B cell (primary cell): Measurements from ENCODE around the gene SPINDOC. TPM values are rescaled to one million over a fixed set of nuclear protein-coding genes. Genes with fewer than 3 reads are reported as not detected.

Experiments
- ATAC-seq: fragments of 200-7000 bp; cut with Tn5 transposase; one replicate; pipeline ENCODE4 v1.10.0; 2021; ENCODE audit warnings: low read depth, mild to moderate bottlenecking, moderate number of reproducible peaks, moderate library complexity
- CTCF ChIA-PET: fragments of 350-600 bp; sonication (Branson Sonifier 250); formaldehyde crosslinking; loops from one replicate; lab custom pipeline; 2021; ENCODE audit warnings: antibody characterized with exemption, inconsistent platforms; lab: Charles Lee
- POLR2A ChIA-PET: fragments of 350-600 bp; sonication (Branson Sonifier 250); formaldehyde crosslinking; loops from one replicate; lab custom pipeline; 2021; ENCODE audit warnings: antibody characterized with exemption; lab: Charles Lee
- DNase-seq: peaks from one replicate; pipeline ENCODE4 v3.0.0; 2013
- H2AFZ ChIP-seq: 2 replicates; pipeline ENCODE4 v1.6.1; 2012; ENCODE audit warnings: mild to moderate bottlenecking, low read depth, low read length; ENCODE audit not compliant: insufficient read depth, poor library complexity, severe bottlenecking
- H3K27ac ChIP-seq, 2 donors: 1 replicate in 1 of 2; 2 replicates in 1 of 2; pipeline ENCODE4 v1.5.1; 2012 to 2013; ENCODE audit warnings: low read length in 2 of 2, mild to moderate bottlenecking in 2 of 2, moderate library complexity in 1 of 2
- H3K27me3 ChIP-seq, 4 experiments: fragments of 200-600 bp in 1 of 4; sonication (generic) in 1 of 4; replicated peaks in 1 of 4; 1 replicate in 2 of 4; 2 replicates in 2 of 4; pipeline versions ENCODE4 v1.6.1 to v1.7.0; 2013 to 2016; ENCODE audit warnings: low read length in 3 of 4, mild to moderate bottlenecking in 2 of 4, mixed read lengths in 1 of 4, moderate library complexity in 1 of 4; ENCODE audit not compliant: insufficient read depth in 4 of 4, control insufficient read depth in 3 of 4; ENCODE audit errors: control extremely low read depth in 1 of 4
- H3K36me3 ChIP-seq, 2 experiments: replicated peaks in 1 of 2; 1 replicate in 1 of 2; 2 replicates in 1 of 2; pipeline versions ENCODE4 v1.6.1 to v1.7.1; 2013; ENCODE audit warnings: low read length in 1 of 2; ENCODE audit not compliant: insufficient read depth in 2 of 2, control insufficient read depth in 1 of 2; ENCODE audit errors: control extremely low read depth in 1 of 2, extremely low read depth in 1 of 2
- H3K4me1 ChIP-seq, 2 donors: fragments of 200-600 bp in 1 of 2; sonication (generic) in 1 of 2; 1 replicate in 1 of 2; 2 replicates in 1 of 2; pipeline versions ENCODE4 v1.5.1 to v1.6.1; 2013 to 2017; ENCODE audit warnings: low read length in 2 of 2; ENCODE audit not compliant: control insufficient read depth in 2 of 2, insufficient read depth in 2 of 2
- H3K4me2 ChIP-seq: replicated peaks from 2 replicates; pipeline ENCODE3; 2012; ENCODE audit warnings: mild to moderate bottlenecking, low read depth, low read length; ENCODE audit not compliant: poor library complexity, severe bottlenecking
- H3K4me3 ChIP-seq, 5 experiments: fragments of 200-600 bp in 1 of 5; sonication (generic) in 1 of 5; 1 replicate in 3 of 5; 2 replicates in 2 of 5; pipeline versions ENCODE4 v1.5.1 to v1.7.0; 2011 to 2016; ENCODE audit warnings: low read length in 4 of 5, mild to moderate bottlenecking in 4 of 5, low read depth in 2 of 5, control low read depth in 1 of 5, moderate library complexity in 1 of 5; ENCODE audit not compliant: insufficient read depth in 1 of 5; ENCODE audit errors: control extremely low read depth in 1 of 5, extremely low read depth in 1 of 5
- H3K79me2 ChIP-seq: fragments of 200-600 bp; sonication (generic); one replicate; pipeline ENCODE4 v1.6.0; 2016; ENCODE audit warnings: low read length; ENCODE audit not compliant: control insufficient read depth, insufficient read depth
- H3K9ac ChIP-seq: fragments of 200-600 bp; sonication (generic); 2 replicates; pipeline ENCODE4 v1.6.1; 2017; ENCODE audit warnings: mild to moderate bottlenecking, low read length, moderate library complexity
- H3K9me3 ChIP-seq, 3 donors: one replicate each; pipeline versions ENCODE4 v1.6.1 to v1.7.1; 2013; ENCODE audit warnings: low read length in 2 of 3; ENCODE audit not compliant: control insufficient read depth in 2 of 3, insufficient read depth in 1 of 3; ENCODE audit errors: control extremely low read depth in 1 of 3
- H4K20me1 ChIP-seq: 2 replicates; pipeline ENCODE4 v1.6.0; 2012; ENCODE audit warnings: mild to moderate bottlenecking, low read length; ENCODE audit not compliant: insufficient read depth, control insufficient read depth, poor library complexity, severe bottlenecking
- H3K27ac Mint-ChIP-seq: one replicate; pipeline ENCODE4 v1.8.0; 2021; ENCODE audit warnings: mixed read lengths
- H3K27me3 Mint-ChIP-seq: one replicate; pipeline ENCODE4 v1.8.0; 2021; ENCODE audit warnings: mixed read lengths
- H3K4me1 Mint-ChIP-seq: one replicate; pipeline ENCODE4 v1.8.0; 2021; ENCODE audit warnings: mixed read lengths
- H3K4me3 Mint-ChIP-seq: one replicate; pipeline ENCODE4 v1.8.0; 2021; ENCODE audit warnings: mixed read lengths
- H3K9me3 Mint-ChIP-seq: one replicate; pipeline ENCODE4 v1.8.0; 2022; ENCODE audit warnings: mixed read lengths; ENCODE audit not compliant: insufficient read depth
- EZH2 ChIP-seq: IDR thresholded peaks from 2 replicates; pipeline ENCODE4 v1.6.1; 2012; ENCODE audit warnings: borderline replicate concordance, low read depth, mild to moderate bottlenecking, moderate library complexity, low read length; ENCODE audit not compliant: insufficient read depth, poor library complexity, severe bottlenecking
- WGBS: methylation state at CpG from one replicate; pipeline ENCODE4 v1.1.5; 2013; ENCODE audit warnings: missing lambda C conversion rate; ENCODE audit not compliant: insufficient coverage; 5-methylcytosine and 5-hydroxymethylcytosine counted together
- intact Hi-C: fragments of 100-400 bp; cut with micrococcal nuclease; formaldehyde crosslinking; loops from one replicate; pipeline ENCODE4 v1.10.0; 2022
- polyA plus RNA-seq: library from polyadenylated mRNA; depleted of rRNA; stranded (reverse); fragments of >200 nt; gene quantifications from 2 replicates; pipeline ENCODE4 v1.2.3, GENCODE V29; 2012
- total RNA-seq, 2 donors: library from RNA; stranded (reverse); fragments of 120-200 nt in 1 of 2; gene quantifications; 1 replicate in 1 of 2; 2 replicates in 1 of 2; pipeline versions ENCODE4 v1.2.3 to v1.2.4, GENCODE V29; 2013 to 2022
- TF ChIP-seq, protein P1 (sequence below): fragments of 200-600 bp; IDR thresholded peaks from one replicate; pipeline ENCODE4 v1.8.0; 2022; ENCODE audit warnings: antibody characterized with exemption, mild to moderate bottlenecking

SPINDOC gene
- total and polyA plus RNA-seq, 2 donors (not counting 1 experiment from before 2014, with no cell fraction given) = 10.5 to 23.9 TPM

DNA sequence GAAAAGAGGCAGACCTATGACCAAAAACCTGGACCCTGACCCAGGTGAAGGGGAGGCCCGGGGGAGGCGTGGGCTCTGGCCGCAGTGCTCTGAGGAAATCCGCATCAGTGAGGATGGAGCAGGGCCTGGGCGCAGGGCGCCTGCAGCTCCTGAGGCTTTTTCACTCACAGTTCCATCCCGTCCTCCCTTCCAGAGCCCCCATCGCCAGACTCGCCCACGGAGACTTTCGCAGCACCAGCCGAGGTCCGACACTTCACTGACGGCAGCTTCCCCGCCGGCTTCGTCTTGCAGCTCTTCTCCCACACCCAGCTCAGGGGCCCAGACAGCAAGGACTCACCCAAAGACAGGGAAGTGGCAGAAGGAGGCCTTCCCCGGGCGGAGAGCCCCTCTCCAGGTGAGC, 5.4 kb downstream of the SPINDOC start:
- Histone ChIP-seq H3K9me3 (no peaks in the 10 kb centered on the region), H3K4me2 (no peak overlapping the region), H3K27ac (no peak overlapping the region), H3K4me1 (peaks cover 8 to 11% of the 10 kb centered on the region in 2 donors), H3K79me2 (peaks cover 7% of the 10 kb centered on the region), H4K20me1 (no peaks in the 10 kb centered on the region), H3K27me3 (no peaks in the 10 kb centered on the region), H3K36me3 (peaks cover 0 to 18% of the 10 kb centered on the region in 2 experiments), H2AFZ (no peak overlapping the region), H3K4me3 (no peak overlapping the region), H3K9ac (no peak overlapping the region)
- DNase-seq (no peak), ATAC-seq (no peak)
- no peak overlapping the region for H3K27ac Mint-ChIP-seq
- TF ChIP-seq, protein P1, sequence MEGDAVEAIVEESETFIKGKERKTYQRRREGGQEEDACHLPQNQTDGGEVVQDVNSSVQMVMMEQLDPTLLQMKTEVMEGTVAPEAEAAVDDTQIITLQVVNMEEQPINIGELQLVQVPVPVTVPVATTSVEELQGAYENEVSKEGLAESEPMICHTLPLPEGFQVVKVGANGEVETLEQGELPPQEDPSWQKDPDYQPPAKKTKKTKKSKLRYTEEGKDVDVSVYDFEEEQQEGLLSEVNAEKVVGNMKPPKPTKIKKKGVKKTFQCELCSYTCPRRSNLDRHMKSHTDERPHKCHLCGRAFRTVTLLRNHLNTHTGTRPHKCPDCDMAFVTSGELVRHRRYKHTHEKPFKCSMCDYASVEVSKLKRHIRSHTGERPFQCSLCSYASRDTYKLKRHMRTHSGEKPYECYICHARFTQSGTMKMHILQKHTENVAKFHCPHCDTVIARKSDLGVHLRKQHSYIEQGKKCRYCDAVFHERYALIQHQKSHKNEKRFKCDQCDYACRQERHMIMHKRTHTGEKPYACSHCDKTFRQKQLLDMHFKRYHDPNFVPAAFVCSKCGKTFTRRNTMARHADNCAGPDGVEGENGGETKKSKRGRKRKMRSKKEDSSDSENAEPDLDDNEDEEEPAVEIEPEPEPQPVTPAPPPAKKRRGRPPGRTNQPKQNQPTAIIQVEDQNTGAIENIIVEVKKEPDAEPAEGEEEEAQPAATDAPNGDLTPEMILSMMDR = no peak
- TF ChIP-seq EZH2 = no peak
- CTCF ChIA-PET = interaction anchor here (0.5 to 1.7 kb wide), 2 partner anchors 18 to 1223 kb away, joined by 4 to 6 read pairs; no protein-coding TSS in a partner anchor
- no peaks in the 10 kb centered on the region for H3K27me3 Mint-ChIP-seq
- peaks cover 17% of the 10 kb centered on the region for H3K4me1 Mint-ChIP-seq
- 96% methylated on average over 19 of the region's 19 CpGs for WGBS
- POLR2A ChIA-PET = no interaction called here
- no peaks in the 10 kb centered on the region for H3K9me3 Mint-ChIP-seq
- intact Hi-C loops = no loop called here
- H3K4me3 Mint-ChIP-seq = no peak overlapping the region

- no peaks in the 10 kb centered on the region for H3K4me1 Mint-ChIP-seq
- POLR2A ChIA-PET = no interaction called here
- ATAC-seq (no peak), DNase-seq (no peak)
- no peak overlapping the region for H3K4me3 Mint-ChIP-seq
- Histone ChIP-seq H3K36me3 (peaks cover 0 to 26% of the 10 kb centered on the region in 2 experiments), H3K9ac (no peak overlapping the region), H4K20me1 (no peaks in the 10 kb centered on the region), H3K4me1 (no peaks in the 10 kb centered on the region), H2AFZ (no peak overlapping the region), H3K79me2 (no peaks in the 10 kb centered on the region), H3K4me3 (no peak overlapping the region), H3K4me2 (no peak overlapping the region), H3K9me3 (no peaks in the 10 kb centered on the region), H3K27me3 (no peaks in the 10 kb centered on the region), H3K27ac (no peak overlapping the region)
- no peaks in the 10 kb centered on the region for H3K27me3 Mint-ChIP-seq
- no peak overlapping the region for H3K27ac Mint-ChIP-seq
- CTCF ChIA-PET = no interaction called here
- 100% methylated on average over 1 of the region's 5 CpGs for WGBS
- no peaks in the 10 kb centered on the region for H3K9me3 Mint-ChIP-seq
- no peak for TF ChIP-seq EZH2
- TF ChIP-seq, protein P1 = no peak
- intact Hi-C loops = no loop called here
Observed at GRCh38 chr11:63821411-63821810, 8.2 kb downstream of the SPINDOC start.
